ENCODE measurements around the gene PLAGL2. TPM values are rescaled to one million over a fixed set of nuclear protein-coding genes. Genes with fewer than 3 reads are reported as not detected.

PLAGL2 gene
- polyA plus RNA-seq, 1 donor from 2014 or later = 2.7 TPM

DNA sequence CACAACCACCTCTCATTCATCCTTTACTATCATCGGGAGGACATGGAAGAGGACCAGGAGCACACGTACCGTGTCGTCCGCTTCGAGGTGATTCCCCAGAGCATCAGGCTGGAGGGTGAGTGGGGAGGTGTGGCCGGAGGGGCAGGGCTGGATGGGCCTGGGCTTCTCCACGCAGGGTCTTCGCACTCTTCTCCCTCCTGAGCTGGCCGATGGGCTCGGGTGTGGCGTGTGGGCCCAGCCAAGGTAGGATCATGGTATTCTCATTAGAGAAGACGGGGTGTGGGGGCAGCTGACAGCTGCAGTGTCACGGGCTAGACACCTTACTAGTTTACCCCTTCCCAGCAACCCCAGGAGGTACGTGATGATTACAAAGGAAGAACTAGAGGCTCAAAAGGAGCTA, 64.6 kb downstream of the PLAGL2 start:
- H3K36me3 ChIP-seq (ENCODE audit: insufficient read depth, low read length) = peaks cover 31% of the 10 kb centered on the region

More for the DNA sequence above, 64.6 kb downstream of the PLAGL2 start:
- Histone ChIP-seq H3F3A (ENCODE audit: insufficient read depth, low read length, poor library complexity, severe bottlenecking) (no peaks in the 10 kb centered on the region), H3K9me3 (ENCODE audit: low read length) (no peaks in the 10 kb centered on the region), H3K27ac (ENCODE audit: low read length) (no peak overlapping the region), H3K9me2 (ENCODE audit: insufficient read depth, low read length) (no peaks in the 10 kb centered on the region), H3K27me3 (ENCODE audit: insufficient read depth, low read depth, low read length) (no peaks in the 10 kb centered on the region), H3K4me3 (ENCODE audit: low read length) (no peak overlapping the region), H3K9ac (ENCODE audit: low read length) (no peak overlapping the region), H4K20me1 (ENCODE audit: insufficient read depth) (no peaks in the 10 kb centered on the region), H3K4me2 (ENCODE audit: low read length) (no peak overlapping the region), H3K79me2 (replicated peaks; ENCODE audit: insufficient read depth, low read length) (no peaks in the 10 kb centered on the region), H2AFZ (ENCODE audit: low read depth, low read length) (no peak overlapping the region)
- TF ChIP-seq TAF1 (IDR thresholded peaks at IDR 0.05; ENCODE audit: low read depth) (no peak), EP300 (conservative IDR thresholded peaks at IDR 0.05; ENCODE audit: poor library complexity, severe bottlenecking) (no peak)

Other genes starting within 250 kb of the PLAGL2 start
- 9.6 and 12.8 TPM in 2 replicates for gene XKR7, start 239.6 kb downstream of the PLAGL2 start, polyA plus RNA-seq
- 1.5 and 3.0 TPM in 2 replicates for gene CCM2L, start 197.3 kb downstream of the PLAGL2 start, polyA plus RNA-seq
- gene HCK, start 155.5 kb downstream of the PLAGL2 start, polyA plus RNA-seq = 0.58 TPM in 1 of 2 replicates, not detected in the other
- gene TM9SF4, start 98.0 kb downstream of the PLAGL2 start, polyA plus RNA-seq = 17.8 and 18.3 TPM in 2 replicates
- gene POFUT1, start 137 bp upstream of the PLAGL2 start, polyA plus RNA-seq = 14.0 and 15.5 TPM in 2 replicates
- gene KIF3B, start 69.9 kb upstream of the PLAGL2 start, polyA plus RNA-seq = 49.4 and 53.0 TPM in 2 replicates
- 45.9 and 49.1 TPM in 2 replicates for gene ASXL1, start 150.6 kb upstream of the PLAGL2 start, polyA plus RNA-seq

All from neural cell (in vitro differentiated cells).